IPS-NIHi7 (cell line): ENCODE measurements around the gene MUL1.

ENCODE experiments used
- DNase-seq: peaks from one replicate; pipeline ENCODE4 v3.0.0; 2012; ENCODE audit warnings: mixed read lengths; ENCODE audit errors: extremely low spot score

MUL1 gene

DNA sequence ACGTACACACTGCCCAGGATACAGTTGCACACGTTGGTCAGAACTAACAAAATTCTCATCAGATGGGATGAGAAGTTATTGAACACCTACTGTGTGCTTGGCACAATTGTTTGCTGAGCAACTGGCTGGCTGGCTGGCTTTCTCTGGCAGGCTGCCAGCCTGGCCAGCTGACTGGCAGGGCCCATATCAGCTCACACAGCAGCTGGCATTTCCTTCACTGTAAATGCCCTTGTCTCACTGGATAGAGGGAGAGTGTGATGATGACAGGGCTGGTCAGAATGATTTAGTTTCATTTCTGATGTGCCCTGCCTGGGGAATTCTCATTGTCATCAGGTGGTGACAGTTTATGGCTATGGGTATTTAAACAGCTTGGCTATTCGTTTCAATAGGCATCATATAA lies 37.8 kb downstream of the MUL1 start:
- no peak for DNase-seq

DNA sequence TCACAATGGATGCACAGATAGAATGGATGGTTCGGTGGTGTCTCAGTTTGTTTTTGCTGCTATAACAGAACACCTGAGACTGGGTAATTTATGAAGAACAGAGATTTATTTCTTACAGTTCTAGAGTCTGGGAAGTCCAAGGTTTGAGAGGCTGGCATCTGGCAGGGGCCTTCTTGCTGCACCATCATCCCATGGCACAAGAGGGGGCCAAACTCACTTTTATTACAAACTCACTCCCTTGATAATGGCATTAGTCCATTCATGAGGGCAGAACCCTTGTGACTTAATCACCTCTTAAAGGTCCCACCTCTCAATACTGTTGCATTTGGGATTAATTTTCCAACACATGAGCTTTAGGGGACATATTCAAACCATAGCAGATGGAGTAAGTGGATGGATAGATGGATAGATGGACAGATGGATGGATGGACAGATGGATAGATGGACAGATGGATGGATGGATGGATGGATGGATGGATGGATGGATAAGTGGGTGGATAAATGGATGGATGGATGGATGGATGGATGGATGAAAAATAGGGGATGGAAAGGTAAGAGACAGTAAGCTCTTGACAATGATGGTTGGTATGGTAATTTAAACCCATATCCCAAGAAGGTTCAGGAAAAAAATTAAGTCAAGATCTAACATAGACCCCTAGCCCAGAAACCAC lies 38.4 kb downstream of the MUL1 start:
- DNase-seq, result no peak

DNA sequence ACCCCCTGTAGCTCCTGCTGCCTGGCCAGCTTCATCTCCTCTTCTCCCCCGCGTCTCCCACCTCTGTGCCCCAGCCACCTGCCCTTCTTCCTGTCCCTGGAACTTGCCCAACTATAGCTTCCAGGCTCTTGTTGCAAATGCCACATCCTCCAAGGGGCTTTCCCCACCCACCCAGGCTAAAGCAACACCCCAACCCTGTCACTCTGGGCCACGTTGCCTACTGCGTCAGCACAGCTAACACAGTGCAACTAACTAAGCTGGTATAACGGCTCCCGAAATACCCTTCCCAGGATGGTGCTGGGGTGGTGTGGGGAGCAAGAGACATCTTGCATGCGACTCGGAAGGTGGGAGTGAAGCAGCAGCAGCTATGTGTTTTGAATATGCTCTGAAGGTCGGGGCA lies 41.7 kb downstream of the MUL1 start:
- no peak for DNase-seq

DNA sequence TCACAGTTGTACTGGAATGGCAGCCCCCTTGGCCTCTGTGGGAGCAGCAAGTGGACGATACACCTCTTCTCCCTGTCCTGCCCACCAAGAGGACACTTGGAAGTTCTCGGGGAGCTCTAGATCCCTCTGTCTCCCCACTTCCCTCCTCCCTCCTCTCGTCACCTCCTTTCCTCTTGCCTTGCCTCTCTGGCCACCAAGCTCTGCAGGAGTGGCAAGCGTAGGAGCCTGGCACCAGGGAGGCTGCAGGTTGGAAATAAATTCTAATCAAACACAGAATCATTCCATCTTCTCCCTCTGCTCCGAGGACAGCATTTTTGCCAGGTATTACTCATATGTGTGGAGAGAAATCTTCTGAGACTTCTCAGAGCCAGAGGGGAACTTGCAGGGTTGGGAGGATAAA lies 42.8 kb downstream of the MUL1 start:
- no peak for DNase-seq

DNA sequence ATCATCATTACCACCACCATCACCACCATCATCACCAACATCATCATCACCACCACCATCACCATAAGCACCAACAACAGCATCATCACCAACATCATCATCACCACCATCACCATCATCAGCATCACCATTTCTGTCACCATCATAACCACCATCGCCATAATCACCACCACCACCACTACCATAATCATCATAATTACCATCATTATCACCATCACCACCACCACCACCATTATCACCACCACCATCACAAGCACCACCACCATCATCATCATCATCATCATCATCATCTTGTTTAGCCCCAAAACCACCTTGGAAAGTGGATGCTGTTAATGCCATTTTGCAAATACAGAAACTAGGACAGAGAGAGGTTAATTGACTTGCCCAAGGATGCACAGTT lies 44.4 kb downstream of the MUL1 start:
- DNase-seq, result no peak

DNA sequence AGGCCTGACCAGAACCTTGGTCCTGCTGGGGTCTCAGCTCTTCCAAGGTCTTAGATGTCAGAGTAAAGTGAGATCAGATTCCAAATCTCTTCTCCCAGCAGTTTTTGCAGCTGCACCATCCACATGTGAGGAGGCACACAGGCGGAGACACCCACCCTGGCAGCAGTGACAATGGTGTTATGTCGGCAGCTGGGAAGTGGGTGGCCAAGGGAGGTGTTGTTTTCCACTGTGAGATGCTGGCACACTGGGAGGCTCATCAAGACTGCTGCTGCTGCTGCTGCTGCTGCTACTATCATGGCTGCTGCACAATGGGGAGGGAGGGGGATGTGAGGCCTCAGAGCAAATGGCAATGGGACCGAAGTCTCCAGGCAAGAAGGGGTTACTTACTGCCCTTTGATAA lies 45.6 kb downstream of the MUL1 start:
- no peak for DNase-seq

DNA sequence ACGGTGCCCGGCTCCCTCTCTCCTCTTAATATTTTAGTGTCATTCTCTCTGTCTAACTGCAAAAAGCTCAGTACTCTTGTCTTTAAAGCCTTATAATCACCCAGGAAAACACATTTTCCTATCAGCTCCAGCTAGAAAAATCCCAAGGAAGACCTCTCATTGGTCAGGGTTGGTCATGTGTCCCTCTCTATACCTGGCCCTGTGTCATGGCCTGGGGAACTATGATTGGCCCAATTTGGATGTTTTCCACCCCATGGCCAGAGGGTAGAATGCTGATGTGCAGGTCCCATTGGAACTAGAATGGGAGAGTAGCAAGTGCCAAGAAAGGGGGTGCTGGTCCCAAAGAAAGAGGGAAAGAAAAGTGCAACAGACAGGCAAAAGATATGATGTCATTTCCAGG lies 49.2 kb downstream of the MUL1 start:
- no peak for DNase-seq

DNA sequence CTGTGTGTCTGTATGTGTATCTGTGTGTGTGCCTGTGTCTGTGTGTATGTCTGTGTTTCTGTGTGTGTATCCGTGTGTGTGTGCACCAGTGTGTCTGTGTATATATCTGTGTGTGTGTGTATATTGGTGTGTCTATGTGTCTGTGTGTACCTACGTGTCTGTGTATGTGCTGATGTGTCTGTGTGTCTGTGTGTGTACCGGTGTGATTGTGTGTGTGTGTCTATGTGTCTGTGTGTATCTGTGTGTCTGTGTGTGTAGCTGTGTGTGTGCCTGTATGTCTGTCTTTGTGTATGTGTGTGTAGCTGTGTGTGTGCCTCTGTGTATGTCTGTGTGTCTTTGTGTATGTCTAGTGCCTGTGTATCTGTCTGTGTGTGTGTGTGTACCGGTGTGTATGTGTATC lies 53.9 kb downstream of the MUL1 start:
- DNase-seq, result no peak

DNA sequence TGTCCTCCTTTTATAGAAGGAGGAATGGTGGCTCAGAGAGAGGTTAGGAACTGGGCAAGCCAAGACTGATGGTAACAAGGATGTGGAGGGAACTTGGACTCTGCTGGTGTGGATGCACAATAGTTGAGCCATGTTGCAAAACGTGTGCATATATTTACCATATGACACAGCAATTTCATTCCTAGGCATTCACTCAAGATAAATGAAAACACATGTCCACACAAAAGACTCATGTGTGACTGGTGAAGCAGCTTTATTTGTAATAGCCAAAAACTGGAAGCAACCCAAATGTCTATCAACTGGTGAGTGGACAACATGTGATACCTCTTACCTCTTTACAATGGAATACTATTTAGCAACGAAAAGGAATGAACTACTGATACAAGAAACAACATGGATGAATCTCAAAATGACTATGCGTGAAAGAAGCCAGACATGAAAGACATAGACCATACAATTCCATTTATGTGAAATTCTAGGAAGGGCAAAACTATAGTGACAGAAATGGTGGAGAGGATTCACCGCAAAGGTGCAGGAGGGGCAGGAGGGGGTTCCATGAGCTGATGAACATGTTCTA lies 58.1 kb downstream of the MUL1 start:
- DNase-seq, result no peak
